IMR-90 (cell line): ENCODE measurements around the gene SUPT3H. TPM values are rescaled to one million over a fixed set of nuclear protein-coding genes. Genes with fewer than 3 reads are reported as not detected.

Experiments
- ATAC-seq: fragments of 200-7000 bp; cut with Tn5 transposase; 2 replicates; pipeline ENCODE4 v1.9.1; 2020; ENCODE audit warnings: low read depth, mild to moderate bottlenecking, moderate library complexity
- BruUV-seq: library from RNA; stranded (reverse); fragments of 400-500 nt; replicated peaks from 2 replicates; lab custom pipeline; 2021; lab: Mats Ljungman, UMichigan
- CTCF ChIA-PET: fragments of 300-600 bp; formaldehyde crosslinking; extraction: SDS; loops from one replicate; lab custom pipeline; 2021; ENCODE audit warnings: antibody characterized with exemption; lab: Yijun Ruan, JAX
- POLR2A ChIA-PET: fragments of 300-600 bp; sonication (Branson Sonifier 250); formaldehyde crosslinking; loops from one replicate; lab custom pipeline; 2022; ENCODE audit warnings: antibody characterized with exemption; ENCODE audit not compliant: unreplicated experiment; lab: Charles Lee
- DNase-seq: peaks from one replicate; pipeline ENCODE4 v3.0.0; 2013
- H2AFZ ChIP-seq: replicated peaks from 2 replicates; pipeline ENCODE3; 2013; ENCODE audit warnings: low read length, mild to moderate bottlenecking; ENCODE audit not compliant: poor library complexity
- H2AK5ac ChIP-seq: 2 replicates; pipeline ENCODE4 v1.6.1; 2013; ENCODE audit warnings: low read depth, low read length, inconsistent platforms
- H2AK9ac ChIP-seq: replicated peaks from 2 replicates; pipeline ENCODE3; 2013; ENCODE audit warnings: mild to moderate bottlenecking, low read depth, low read length, moderate library complexity; ENCODE audit not compliant: poor library complexity
- H2BK120ac ChIP-seq: 2 replicates; pipeline ENCODE4 v1.6.1; 2013; ENCODE audit warnings: low read depth, low read length, inconsistent platforms
- H2BK15ac ChIP-seq: 3 replicates; pipeline ENCODE4 v1.6.1; 2013; ENCODE audit warnings: low read depth, low read length, inconsistent platforms
- H2BK20ac ChIP-seq: 2 replicates; pipeline ENCODE4 v1.6.1; 2013; ENCODE audit warnings: low read depth, mild to moderate bottlenecking, inconsistent platforms, low read length, moderate library complexity
- H2BK5ac ChIP-seq: 2 replicates; pipeline ENCODE4 v1.6.1; 2013; ENCODE audit warnings: mild to moderate bottlenecking, low read depth, low read length, inconsistent platforms; ENCODE audit not compliant: poor library complexity, severe bottlenecking
- H3K14ac ChIP-seq: replicated peaks from 2 replicates; pipeline ENCODE4 v1.6.1; 2013; ENCODE audit warnings: low read depth, low read length, inconsistent platforms
- H3K18ac ChIP-seq: 2 replicates; pipeline ENCODE4 v1.6.1; 2013; ENCODE audit warnings: low read depth, low read length, control low read depth
- H3K23ac ChIP-seq: 2 replicates; pipeline ENCODE4 v1.6.1; 2013; ENCODE audit warnings: low read depth, low read length, inconsistent platforms
- H3K27ac ChIP-seq: 2 replicates; pipeline ENCODE4 v1.5.1; 2013; ENCODE audit warnings: mild to moderate bottlenecking, control low read depth, low read length; ENCODE audit not compliant: insufficient read depth
- H3K27me3 ChIP-seq: 2 replicates; pipeline ENCODE4 v1.6.1; 2013; ENCODE audit warnings: low read length; ENCODE audit not compliant: control insufficient read depth, insufficient read depth
- H3K36me3 ChIP-seq: 2 replicates; pipeline ENCODE4 v1.6.1; 2013; ENCODE audit warnings: low read length, mixed read lengths; ENCODE audit not compliant: control insufficient read depth, insufficient read depth
- H3K4ac ChIP-seq: 2 replicates; pipeline ENCODE4 v1.6.1; 2013; ENCODE audit warnings: low read depth, low read length, inconsistent platforms
- H3K4me1 ChIP-seq: 2 replicates; pipeline ENCODE4 v1.6.1; 2013; ENCODE audit warnings: low read length, mixed read lengths; ENCODE audit not compliant: control insufficient read depth, insufficient read depth
- H3K4me2 ChIP-seq: 2 replicates; pipeline ENCODE4 v1.6.1; 2013; ENCODE audit warnings: low read depth, mild to moderate bottlenecking, control low read depth, low read length, moderate library complexity
- H3K4me3 ChIP-seq: 2 replicates; pipeline ENCODE4 v1.5.1; 2013; ENCODE audit warnings: low read depth, mild to moderate bottlenecking, control low read depth, low read length, moderate library complexity; ENCODE audit not compliant: insufficient read depth
- H3K56ac ChIP-seq: 2 replicates; pipeline ENCODE4 v1.6.1; 2013; ENCODE audit warnings: low read length, inconsistent platforms; ENCODE audit not compliant: insufficient read depth; ENCODE audit errors: extremely low read depth
- H3K79me1 ChIP-seq, 2 experiments: 2 replicates each; pipeline ENCODE4 v1.6.1; 2013; ENCODE audit warnings: low read length in 2 of 2, inconsistent platforms in 1 of 2, low read depth in 1 of 2
- H3K9ac ChIP-seq: 2 replicates; pipeline ENCODE4 v1.6.1; 2013; ENCODE audit warnings: low read depth, low read length, control low read depth
- H3K9me1 ChIP-seq: 2 replicates; pipeline ENCODE4 v1.6.1; 2013; ENCODE audit warnings: low read length, inconsistent platforms; ENCODE audit not compliant: insufficient read depth
- H3K9me3 ChIP-seq: 2 replicates; pipeline ENCODE4 v1.6.1; 2013; ENCODE audit warnings: low read length; ENCODE audit not compliant: control insufficient read depth, insufficient read depth
- H4K20me1 ChIP-seq: 2 replicates; pipeline ENCODE4 v1.6.1; 2013; ENCODE audit warnings: low read length, inconsistent platforms; ENCODE audit not compliant: insufficient read depth
- H4K5ac ChIP-seq: 2 replicates; pipeline ENCODE4 v1.6.1; 2013; ENCODE audit warnings: mild to moderate bottlenecking, low read depth, low read length, control low read depth
- H4K8ac ChIP-seq, 2 experiments: 2 replicates each; pipeline ENCODE4 v1.6.1; 2013; ENCODE audit warnings: low read depth in 2 of 2, low read length in 2 of 2, control low read depth in 1 of 2, inconsistent platforms in 1 of 2
- H4K91ac ChIP-seq: 2 replicates; pipeline ENCODE4 v1.6.1; 2013; ENCODE audit warnings: low read depth, low read length, inconsistent platforms; ENCODE audit not compliant: insufficient read depth
- CEBPB ChIP-seq: IDR thresholded peaks from 2 replicates; pipeline ENCODE4 v1.6.1; 2012; ENCODE audit warnings: low read depth, low read length, improper control_type of control experiment
- MXI1 ChIP-seq: IDR thresholded peaks from 2 replicates; pipeline ENCODE4 v1.6.1; 2012; ENCODE audit warnings: low read depth, mild to moderate bottlenecking, low read length, moderate library complexity, borderline replicate concordance
- NFE2L2 ChIP-seq: fragments of 150-350 bp; IDR thresholded peaks from 2 replicates; pipeline ENCODE4 v1.6.1; 2016; ENCODE audit warnings: low read depth, mild to moderate bottlenecking, low read length
- POLR2A ChIP-seq: IDR thresholded peaks from 2 replicates; pipeline ENCODE4 v1.6.1; 2012; ENCODE audit warnings: mild to moderate bottlenecking, low read depth, low read length
- RAD21 ChIP-seq: IDR thresholded peaks from 2 replicates; pipeline ENCODE4 v1.6.1; 2012; ENCODE audit warnings: low read length, improper control_type of control experiment
- RCOR1 ChIP-seq: IDR thresholded peaks from 2 replicates; pipeline ENCODE4 v1.6.1; 2012; ENCODE audit warnings: mild to moderate bottlenecking, low read length, improper control_type of control experiment; ENCODE audit not compliant: insufficient replicate concordance
- RFX5 ChIP-seq: IDR thresholded peaks from 2 replicates; pipeline ENCODE4 v1.8.0; 2012; ENCODE audit warnings: low read depth, mild to moderate bottlenecking, low read length, moderate library complexity
- WGBS, 2 experiments: methylation state at CpG; one replicate each; pipeline versions ENCODE4 v1.1.5 to v1.1.7; 2013; ENCODE audit warnings: missing lambda C conversion rate in 2 of 2; ENCODE audit not compliant: insufficient read length in 1 of 2; ENCODE audit errors: extremely low coverage in 2 of 2; 5-methylcytosine and 5-hydroxymethylcytosine counted together
- dilution Hi-C: fragments of 300-500 bp; cut with HindIII; formaldehyde crosslinking; loops from one replicate; pipeline ENCODE4 v1.14.3; 2018; ENCODE audit warnings: low sequenced_read_pairs; ENCODE audit not compliant: unreplicated experiment
- in situ Hi-C: fragments of 300-500 bp; cut with MboI; formaldehyde crosslinking; loops from 3 replicates; pipeline ENCODE4 v1.14.3; 2019; ENCODE audit warnings: low sequenced_read_pairs, inconsistent platforms, mixed read lengths
- intact Hi-C: fragments of 100-400 bp; cut with micrococcal nuclease; formaldehyde crosslinking; loops from 2 replicates; pipeline ENCODE4 v1.10.0; 2022
- polyA plus RNA-seq, 3 experiments: library from polyadenylated mRNA; depleted of rRNA; stranded (reverse); fragments of >200 nt; gene quantifications; 2 replicates each; pipeline ENCODE4 v1.2.3, GENCODE V29; 2012; ENCODE audit warnings: low replicate concordance in 1 of 3
- total RNA-seq: library from RNA; depleted of rRNA; stranded (reverse); fragments of >200 nt; gene quantifications from 2 replicates; pipeline ENCODE4 v1.2.3, GENCODE V29; 2012
- TF ChIP-seq, protein P1 (sequence below): fragments of 150-350 bp; IDR thresholded peaks from 2 replicates; pipeline ENCODE4 v1.6.1; 2017; ENCODE audit warnings: mild to moderate bottlenecking, antibody characterized with exemption, low read length, low read depth
- TF ChIP-seq, protein P2 (sequence below): fragments of 150-350 bp; IDR thresholded peaks from 2 replicates; pipeline ENCODE4 v1.6.1; 2016; ENCODE audit warnings: low read depth, mild to moderate bottlenecking, low read length, moderate library complexity, borderline replicate concordance

SUPT3H gene
- total and polyA plus RNA-seq, 2 of the 4 experiments (the other 2 are of a cell fraction): 4.5 to 5.0 TPM

DNA sequence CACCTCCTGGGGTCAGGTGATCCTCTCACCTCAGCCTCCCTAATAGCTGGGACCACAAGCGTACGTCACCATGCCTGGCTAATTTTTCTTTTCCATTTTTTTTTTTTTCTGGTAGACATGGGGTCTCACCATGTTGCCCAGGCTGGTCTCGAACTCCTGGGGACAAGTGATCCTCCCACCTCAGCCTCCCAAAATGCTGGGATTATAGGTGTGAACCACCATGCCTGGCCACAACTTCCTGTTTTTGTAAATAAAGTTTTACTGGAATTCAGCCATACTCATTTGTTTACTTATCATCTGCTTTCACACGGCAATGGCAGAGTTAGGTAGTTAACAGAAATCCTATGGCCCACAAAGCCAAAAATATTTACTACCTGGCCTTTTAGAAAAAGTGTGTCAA is 57.4 kb downstream of the SUPT3H start:
- Histone ChIP-seq H3K79me1 (no peaks in the 10 kb centered on the region), H3K9ac (no peak overlapping the region), H2AFZ (no peak overlapping the region), H3K56ac (no peak overlapping the region), H3K4ac (no peak overlapping the region), H3K14ac (no peak overlapping the region), H3K9me1 (no peaks in the 10 kb centered on the region), H3K4me1 (no peaks in the 10 kb centered on the region), H3K27ac (no peak overlapping the region), H4K20me1 (no peaks in the 10 kb centered on the region), H2BK120ac (no peak overlapping the region), H2BK5ac (no peak overlapping the region), H4K8ac (no peak overlapping the region), H3K4me3 (no peak overlapping the region), H2BK15ac (no peak overlapping the region), H2AK5ac (no peak overlapping the region), H3K36me3 (no peaks in the 10 kb centered on the region), H3K27me3 (no peaks in the 10 kb centered on the region), H3K4me2 (no peak overlapping the region), H2AK9ac (no peak overlapping the region), H3K23ac (no peak overlapping the region), H2BK20ac (no peak overlapping the region), H4K91ac (no peak overlapping the region), H3K18ac (no peak overlapping the region), H4K5ac (no peak overlapping the region), H3K9me3 (no peaks in the 10 kb centered on the region)
- intact Hi-C loops (no loop called here), dilution Hi-C loops (no loop called here), in situ Hi-C loops (no loop called here)
- CTCF ChIA-PET: interaction anchor here (0.6 kb wide), 1 partner anchor 433 kb away, joined by 5 read pairs; no protein-coding TSS in a partner anchor
- WGBS, 2 experiments: no CpG with 5 or more reads among the region's 4 CpGs
- TF ChIP-seq, protein P1, sequence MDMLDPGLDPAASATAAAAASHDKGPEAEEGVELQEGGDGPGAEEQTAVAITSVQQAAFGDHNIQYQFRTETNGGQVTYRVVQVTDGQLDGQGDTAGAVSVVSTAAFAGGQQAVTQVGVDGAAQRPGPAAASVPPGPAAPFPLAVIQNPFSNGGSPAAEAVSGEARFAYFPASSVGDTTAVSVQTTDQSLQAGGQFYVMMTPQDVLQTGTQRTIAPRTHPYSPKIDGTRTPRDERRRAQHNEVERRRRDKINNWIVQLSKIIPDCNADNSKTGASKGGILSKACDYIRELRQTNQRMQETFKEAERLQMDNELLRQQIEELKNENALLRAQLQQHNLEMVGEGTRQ: no peak
- no peak for TF ChIP-seq MXI1
- no peak for TF ChIP-seq CEBPB
- no peak for TF ChIP-seq RCOR1
- TF ChIP-seq RFX5: no peak
- no peak for TF ChIP-seq RAD21
- TF ChIP-seq, protein P2, sequence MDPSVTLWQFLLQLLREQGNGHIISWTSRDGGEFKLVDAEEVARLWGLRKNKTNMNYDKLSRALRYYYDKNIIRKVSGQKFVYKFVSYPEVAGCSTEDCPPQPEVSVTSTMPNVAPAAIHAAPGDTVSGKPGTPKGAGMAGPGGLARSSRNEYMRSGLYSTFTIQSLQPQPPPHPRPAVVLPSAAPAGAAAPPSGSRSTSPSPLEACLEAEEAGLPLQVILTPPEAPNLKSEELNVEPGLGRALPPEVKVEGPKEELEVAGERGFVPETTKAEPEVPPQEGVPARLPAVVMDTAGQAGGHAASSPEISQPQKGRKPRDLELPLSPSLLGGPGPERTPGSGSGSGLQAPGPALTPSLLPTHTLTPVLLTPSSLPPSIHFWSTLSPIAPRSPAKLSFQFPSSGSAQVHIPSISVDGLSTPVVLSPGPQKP: no peak
- TF ChIP-seq POLR2A: no peak
- TF ChIP-seq NFE2L2: no peak
- BruUV-seq: no TSS peak
- no peak for ATAC-seq
- DNase-seq: no peak
- POLR2A ChIA-PET: no interaction called here
